GM12874 (cell line): ENCODE data around the gene TGDS.

Experiments
- CTCF ChIP-seq: IDR thresholded peaks from 2 replicates; pipeline ENCODE4 v1.5.1; 2011; ENCODE audit warnings: low read depth, mild to moderate bottlenecking, control low read depth, low read length, moderate library complexity; ENCODE audit not compliant: insufficient read depth

TGDS gene

GRCh38 chr13:94596575-94596971 lies 621 bp upstream of the TGDS start:
- TF ChIP-seq CTCF, result no peak

- no peak for TF ChIP-seq CTCF
Observed at GRCh38 chr13:94595001-94595949, 677 bp downstream of the TGDS start.

GRCh38 chr13:94590744-94591143 lies 5.2 kb downstream of the TGDS start:
- no peak for TF ChIP-seq CTCF

GRCh38 chr13:94588541-94588940 lies 7.4 kb downstream of the TGDS start:
- no peak for TF ChIP-seq CTCF

- TF ChIP-seq CTCF, result no peak
Observed at GRCh38 chr13:94586371-94586770, 9.6 kb downstream of the TGDS start.

- TF ChIP-seq CTCF, result no peak
Observed at GRCh38 chr13:94585543-94586101, 10.3 kb downstream of the TGDS start.

GRCh38 chr13:94583926-94584325 lies 12.0 kb downstream of the TGDS start:
- TF ChIP-seq CTCF, result no peak
